Measurements from ENCODE around the gene CR1L. TPM values are rescaled to one million over a fixed set of nuclear protein-coding genes. Genes with fewer than 3 reads are reported as not detected.

The CR1L gene
- total RNA-seq, 1 donor from 2014 or later = not detected

DNA sequence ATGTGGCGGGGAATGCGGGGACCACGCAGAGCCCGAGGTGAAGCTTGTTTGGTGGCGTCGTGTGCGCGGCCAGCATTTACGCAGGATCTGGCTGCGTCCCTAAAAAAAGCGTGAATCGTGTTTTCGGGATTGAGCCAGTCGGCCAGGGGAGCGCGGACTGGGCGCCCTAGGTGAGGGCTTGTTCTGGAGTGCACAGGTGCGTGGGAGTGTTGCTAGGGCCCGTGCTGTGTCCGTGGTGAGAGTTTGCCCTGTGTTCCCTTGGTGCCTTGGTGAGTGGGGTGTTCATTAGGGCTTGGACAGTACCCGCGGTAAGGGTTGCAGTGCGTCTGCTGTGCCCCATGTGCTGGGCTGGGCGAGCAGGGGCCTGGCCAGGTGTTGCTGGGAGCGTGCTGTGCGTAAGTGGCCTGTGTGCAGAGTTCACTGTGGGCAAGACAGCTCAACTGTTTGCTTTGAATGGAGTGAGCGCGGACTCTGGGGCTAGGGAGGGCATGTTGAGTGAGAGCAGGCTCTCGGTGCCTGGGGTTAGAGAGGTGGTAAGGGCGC lies 107.6 kb downstream of the CR1L start:
- no peaks in the 10 kb centered on the region for H3K9me3 Mint-ChIP-seq (ENCODE audit: low read depth)

GRCh38 chr1:207753611-207754010 lies 108.7 kb downstream of the CR1L start:
- Mint-ChIP-seq H3K27me3 (ENCODE audit: low read depth) (no peaks in the 10 kb centered on the region), H3K4me3 (ENCODE audit: unreplicated experiment) (peak overlapping the region; percentile 16), H3K27ac (ENCODE audit: unreplicated experiment) (no peak overlapping the region), H3K4me1 (ENCODE audit: low read depth) (peaks cover 41% of the 10 kb centered on the region), H3K9me3 (ENCODE audit: low read depth) (no peaks in the 10 kb centered on the region), H3K36me3 (ENCODE audit: low read depth) (peaks cover 2% of the 10 kb centered on the region)
- no peak for DNase-seq (ENCODE audit: low spot score)
- no peak for TF ChIP-seq CTCF (IDR thresholded peaks at IDR 0.05)

More for the DNA sequence above, 107.6 kb downstream of the CR1L start:
- Mint-ChIP-seq H3K4me3 (ENCODE audit: unreplicated experiment) (peak overlapping the region; percentile 100), H3K27ac (ENCODE audit: unreplicated experiment) (peak overlapping the region; percentile 98), H3K4me1 (ENCODE audit: low read depth) (peaks cover 41% of the 10 kb centered on the region), H3K27me3 (ENCODE audit: low read depth) (no peaks in the 10 kb centered on the region), H3K36me3 (ENCODE audit: low read depth) (peaks cover 2% of the 10 kb centered on the region)
- no peak for TF ChIP-seq CTCF (IDR thresholded peaks at IDR 0.05)
- DNase-seq (ENCODE audit: low spot score) = no peak

GRCh38 chr1:207754011-207754410 lies 109.1 kb downstream of the CR1L start:
- H3K27me3 Mint-ChIP-seq (ENCODE audit: low read depth) = no peaks in the 10 kb centered on the region
- H3K9me3 Mint-ChIP-seq (ENCODE audit: low read depth) = no peaks in the 10 kb centered on the region
- TF ChIP-seq CTCF (IDR thresholded peaks at IDR 0.05) = no peak
- peaks cover 41% of the 10 kb centered on the region for H3K4me1 Mint-ChIP-seq (ENCODE audit: low read depth)
- H3K36me3 Mint-ChIP-seq (ENCODE audit: low read depth) = peaks cover 2% of the 10 kb centered on the region
- no peak overlapping the region for H3K27ac Mint-ChIP-seq (ENCODE audit: unreplicated experiment)
- no peak for DNase-seq (ENCODE audit: low spot score)
- H3K4me3 Mint-ChIP-seq (ENCODE audit: unreplicated experiment) = no peak overlapping the region

DNA sequence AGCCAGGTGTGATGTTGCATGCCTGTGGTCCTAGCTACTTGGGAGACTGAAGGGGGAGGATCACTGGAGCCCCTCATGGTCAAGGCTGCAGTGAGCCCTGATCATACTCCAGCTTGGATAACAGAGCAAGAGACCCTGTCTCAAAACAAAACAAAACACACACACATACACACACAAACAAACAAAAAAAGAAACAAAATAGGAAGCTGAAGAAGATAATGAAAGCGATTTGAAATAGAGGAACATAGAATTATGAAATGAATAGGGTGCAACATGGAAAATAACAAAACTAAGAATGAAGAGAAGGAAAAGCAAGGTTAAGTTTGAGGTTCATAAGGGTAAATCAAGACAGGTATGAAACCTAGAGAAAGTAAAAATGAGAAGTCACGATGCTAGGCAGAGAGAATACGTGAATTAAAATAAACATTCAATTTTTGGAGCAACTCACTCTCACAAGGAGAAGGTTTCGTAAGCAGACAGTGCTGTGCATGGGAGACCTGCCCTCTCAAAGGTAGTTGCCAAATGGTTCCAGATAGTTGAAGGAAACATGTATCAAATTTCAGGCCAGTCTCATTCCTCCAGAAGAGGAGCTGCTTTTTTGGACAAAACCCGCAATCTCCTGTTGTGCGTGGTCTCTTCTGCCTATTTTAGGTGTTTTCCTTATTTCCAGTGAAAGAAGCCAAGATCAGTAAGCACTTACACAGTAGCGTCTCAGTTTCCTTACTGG lies 110.2 kb downstream of the CR1L start:
- H3K4me1 Mint-ChIP-seq (ENCODE audit: low read depth) = peaks cover 41% of the 10 kb centered on the region

More for the DNA sequence above, 110.2 kb downstream of the CR1L start:
- no peaks in the 10 kb centered on the region for H3K9me3 Mint-ChIP-seq (ENCODE audit: low read depth)
- TF ChIP-seq CTCF (IDR thresholded peaks at IDR 0.05) = no peak
- no peak for DNase-seq (ENCODE audit: low spot score)
- peaks cover 5% of the 10 kb centered on the region for H3K36me3 Mint-ChIP-seq (ENCODE audit: low read depth)
- H3K4me3 Mint-ChIP-seq (ENCODE audit: unreplicated experiment) = no peak overlapping the region
- H3K27me3 Mint-ChIP-seq (ENCODE audit: low read depth) = no peaks in the 10 kb centered on the region
- H3K27ac Mint-ChIP-seq (ENCODE audit: unreplicated experiment) = no peak overlapping the region

All from chondrocyte (in vitro differentiated cells).